Loucy (cell line): ENCODE data around the gene ZNF407.

Experiments
- H2AFZ ChIP-seq: fragments of 200-600 bp; sonication (generic); 2 replicates; pipeline ENCODE4 v1.6.0; 2016; ENCODE audit warnings: antibody characterized with exemption, mild to moderate bottlenecking, low read length, moderate library complexity
- H3F3A ChIP-seq: fragments of 200-600 bp; 2 replicates; pipeline ENCODE4 v1.6.0; 2016; ENCODE audit warnings: antibody characterized with exemption, low read depth, mild to moderate bottlenecking
- H3K27me3 ChIP-seq: fragments of 200-600 bp; sonication (generic); 2 replicates; pipeline ENCODE4 v1.6.1; 2014; ENCODE audit warnings: low read length, mild to moderate bottlenecking; ENCODE audit not compliant: insufficient read depth, poor library complexity, severe bottlenecking
- H3K36me3 ChIP-seq: fragments of 200-600 bp; sonication (generic); 2 replicates; pipeline ENCODE4 v1.6.1; 2016; ENCODE audit warnings: low read length; ENCODE audit not compliant: insufficient read depth
- H3K4me1 ChIP-seq: fragments of 200-600 bp; sonication (generic); 2 replicates; pipeline ENCODE4 v1.5.1; 2014; ENCODE audit warnings: low read length, mild to moderate bottlenecking; ENCODE audit not compliant: insufficient read depth, poor library complexity, severe bottlenecking
- H3K4me2 ChIP-seq: fragments of 200-600 bp; sonication (generic); 2 replicates; pipeline ENCODE4 v1.6.0; 2014; ENCODE audit warnings: antibody characterized with exemption, low read length, low read depth, mild to moderate bottlenecking; ENCODE audit not compliant: poor library complexity, severe bottlenecking
- H3K4me3 ChIP-seq: fragments of 200-600 bp; sonication (generic); 2 replicates; pipeline ENCODE4 v1.5.1; 2014; ENCODE audit warnings: low read length, mild to moderate bottlenecking, mixed read lengths; ENCODE audit not compliant: poor library complexity, severe bottlenecking
- H3K79me2 ChIP-seq: fragments of 200-600 bp; sonication (generic); 2 replicates; pipeline ENCODE4 v1.6.1; 2014; ENCODE audit warnings: low read length; ENCODE audit not compliant: insufficient read depth
- H3K9ac ChIP-seq: fragments of 200-600 bp; sonication (generic); 2 replicates; pipeline ENCODE4 v1.6.0; 2014; ENCODE audit warnings: mild to moderate bottlenecking, low read depth, low read length, moderate library complexity; ENCODE audit not compliant: poor library complexity, severe bottlenecking
- H3K9me2 ChIP-seq: fragments of 200-600 bp; sonication (generic); replicated peaks from 2 replicates; pipeline ENCODE4 v1.6.1; 2016; ENCODE audit warnings: low read depth, low read length, mixed read lengths
- H3K9me3 ChIP-seq: fragments of 200-600 bp; sonication (generic); 2 replicates; pipeline ENCODE4 v1.6.1; 2014; ENCODE audit warnings: mild to moderate bottlenecking, antibody characterized with exemption, low read length, low read depth; ENCODE audit not compliant: insufficient read depth
- H4K20me1 ChIP-seq: fragments of 200-600 bp; sonication (generic); 2 replicates; pipeline ENCODE4 v1.6.0; 2014; ENCODE audit warnings: antibody characterized with exemption, low read length, mild to moderate bottlenecking; ENCODE audit not compliant: insufficient read depth, poor library complexity, severe bottlenecking
- EZH2phosphoT487 ChIP-seq: fragments of 200-600 bp; IDR thresholded peaks from 2 replicates; pipeline ENCODE4 v1.6.1; 2018; ENCODE audit warnings: antibody characterized with exemption, mild to moderate bottlenecking, moderate library complexity, borderline replicate concordance
- TF ChIP-seq, protein P1 (sequence below): fragments of 200-600 bp; sonication (generic); conservative IDR thresholded peaks from 2 replicates; pipeline ENCODE4 v1.5.1; 2014; ENCODE audit warnings: mild to moderate bottlenecking, antibody characterized with exemption, low read length

Gene ZNF407

GRCh38 chr18:74739926-74740325 lies 142.3 kb downstream of the ZNF407 start:
- H3K27me3 ChIP-seq: no peaks in the 10 kb centered on the region
- no peak overlapping the region for H3K4me2 ChIP-seq
- no peaks in the 10 kb centered on the region for H3K79me2 ChIP-seq
- no peaks in the 10 kb centered on the region for H3K9me3 ChIP-seq
- no peaks in the 10 kb centered on the region for H3F3A ChIP-seq
- no peaks in the 10 kb centered on the region for H3K36me3 ChIP-seq
- H3K9me2 ChIP-seq: no peaks in the 10 kb centered on the region
- H3K4me3 ChIP-seq: no peak overlapping the region
- H3K9ac ChIP-seq: no peak overlapping the region
- no peak overlapping the region for H2AFZ ChIP-seq
- no peaks in the 10 kb centered on the region for H3K4me1 ChIP-seq
- TF ChIP-seq, protein P1, sequence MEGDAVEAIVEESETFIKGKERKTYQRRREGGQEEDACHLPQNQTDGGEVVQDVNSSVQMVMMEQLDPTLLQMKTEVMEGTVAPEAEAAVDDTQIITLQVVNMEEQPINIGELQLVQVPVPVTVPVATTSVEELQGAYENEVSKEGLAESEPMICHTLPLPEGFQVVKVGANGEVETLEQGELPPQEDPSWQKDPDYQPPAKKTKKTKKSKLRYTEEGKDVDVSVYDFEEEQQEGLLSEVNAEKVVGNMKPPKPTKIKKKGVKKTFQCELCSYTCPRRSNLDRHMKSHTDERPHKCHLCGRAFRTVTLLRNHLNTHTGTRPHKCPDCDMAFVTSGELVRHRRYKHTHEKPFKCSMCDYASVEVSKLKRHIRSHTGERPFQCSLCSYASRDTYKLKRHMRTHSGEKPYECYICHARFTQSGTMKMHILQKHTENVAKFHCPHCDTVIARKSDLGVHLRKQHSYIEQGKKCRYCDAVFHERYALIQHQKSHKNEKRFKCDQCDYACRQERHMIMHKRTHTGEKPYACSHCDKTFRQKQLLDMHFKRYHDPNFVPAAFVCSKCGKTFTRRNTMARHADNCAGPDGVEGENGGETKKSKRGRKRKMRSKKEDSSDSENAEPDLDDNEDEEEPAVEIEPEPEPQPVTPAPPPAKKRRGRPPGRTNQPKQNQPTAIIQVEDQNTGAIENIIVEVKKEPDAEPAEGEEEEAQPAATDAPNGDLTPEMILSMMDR: no peak
- no peak for TF ChIP-seq EZH2phosphoT487
- H4K20me1 ChIP-seq: no peaks in the 10 kb centered on the region

DNA sequence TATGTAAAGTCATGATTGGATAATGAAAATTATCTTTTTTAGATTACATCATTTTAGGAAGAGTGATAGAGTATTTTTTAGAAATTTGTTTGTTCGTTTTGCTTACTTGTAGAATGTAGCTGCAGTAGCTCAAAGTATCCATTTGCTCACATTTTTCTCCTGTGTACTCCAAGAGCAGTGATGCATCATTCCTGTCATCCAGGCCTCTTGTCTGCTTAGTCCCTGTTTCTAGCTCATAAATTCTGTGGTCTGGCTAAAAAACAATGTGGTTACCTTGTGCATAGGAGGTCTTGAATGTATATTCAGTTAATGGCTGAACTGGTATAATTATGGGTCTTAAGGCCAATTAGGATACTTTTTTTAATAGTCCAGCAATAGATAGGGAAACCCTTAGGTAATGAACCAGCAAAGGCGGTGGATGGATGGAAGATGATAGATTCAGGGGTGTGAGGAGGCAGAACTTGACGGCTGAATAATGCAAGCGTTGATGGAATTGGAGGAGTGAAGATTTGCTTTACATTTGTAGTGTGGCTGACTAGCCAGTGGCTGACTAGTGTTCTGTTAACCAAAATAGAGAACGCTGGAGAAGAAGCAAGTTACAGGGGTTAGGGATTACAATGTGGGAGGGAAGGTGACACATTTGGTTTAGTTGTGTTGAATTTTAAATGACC lies 145.0 kb downstream of the ZNF407 start:
- H3K9me3 ChIP-seq: no peaks in the 10 kb centered on the region
- TF ChIP-seq, protein P1: no peak
- H3K4me3 ChIP-seq: no peak overlapping the region
- no peaks in the 10 kb centered on the region for H4K20me1 ChIP-seq
- H3K79me2 ChIP-seq: no peaks in the 10 kb centered on the region
- no peak overlapping the region for H3K4me2 ChIP-seq
- no peak overlapping the region for H3K9ac ChIP-seq
- no peaks in the 10 kb centered on the region for H3K36me3 ChIP-seq
- no peaks in the 10 kb centered on the region for H3K27me3 ChIP-seq
- no peaks in the 10 kb centered on the region for H3F3A ChIP-seq
- H3K4me1 ChIP-seq: no peaks in the 10 kb centered on the region
- H2AFZ ChIP-seq: no peak overlapping the region
- no peaks in the 10 kb centered on the region for H3K9me2 ChIP-seq

- no peak overlapping the region for H3K4me3 ChIP-seq
- H3K4me1 ChIP-seq: peaks cover 7% of the 10 kb centered on the region
- H3K79me2 ChIP-seq: no peaks in the 10 kb centered on the region
- H3K9me3 ChIP-seq: no peaks in the 10 kb centered on the region
- no peaks in the 10 kb centered on the region for H3F3A ChIP-seq
- no peaks in the 10 kb centered on the region for H3K9me2 ChIP-seq
- no peak for TF ChIP-seq EZH2phosphoT487
- TF ChIP-seq, protein P1: no peak
- H4K20me1 ChIP-seq: no peaks in the 10 kb centered on the region
- no peak overlapping the region for H2AFZ ChIP-seq
- no peaks in the 10 kb centered on the region for H3K36me3 ChIP-seq
- no peaks in the 10 kb centered on the region for H3K27me3 ChIP-seq
- H3K9ac ChIP-seq: no peak overlapping the region
- H3K4me2 ChIP-seq: no peak overlapping the region
Measured at GRCh38 chr18:74745633-74746403, 148.1 kb downstream of the ZNF407 start.
